B cell (primary cell): Measurements from ENCODE around the gene TAF10. TPM values are rescaled to one million over a fixed set of nuclear protein-coding genes. Genes with fewer than 3 reads are reported as not detected.

Experiments
- ATAC-seq: fragments of 200-7000 bp; cut with Tn5 transposase; one replicate; pipeline ENCODE4 v1.10.0; 2021; ENCODE audit warnings: low read depth, mild to moderate bottlenecking, moderate number of reproducible peaks, moderate library complexity
- CTCF ChIA-PET: fragments of 350-600 bp; sonication (Branson Sonifier 250); formaldehyde crosslinking; loops from one replicate; lab custom pipeline; 2021; ENCODE audit warnings: antibody characterized with exemption, inconsistent platforms; lab: Charles Lee
- POLR2A ChIA-PET: fragments of 350-600 bp; sonication (Branson Sonifier 250); formaldehyde crosslinking; loops from one replicate; lab custom pipeline; 2021; ENCODE audit warnings: antibody characterized with exemption; lab: Charles Lee
- DNase-seq: peaks from one replicate; pipeline ENCODE4 v3.0.0; 2013
- H2AFZ ChIP-seq: 2 replicates; pipeline ENCODE4 v1.6.1; 2012; ENCODE audit warnings: mild to moderate bottlenecking, low read depth, low read length; ENCODE audit not compliant: insufficient read depth, poor library complexity, severe bottlenecking
- H3K27ac ChIP-seq, 2 donors: 1 replicate in 1 of 2; 2 replicates in 1 of 2; pipeline ENCODE4 v1.5.1; 2012 to 2013; ENCODE audit warnings: low read length in 2 of 2, mild to moderate bottlenecking in 2 of 2, moderate library complexity in 1 of 2
- H3K27me3 ChIP-seq, 4 experiments: fragments of 200-600 bp in 1 of 4; sonication (generic) in 1 of 4; replicated peaks in 1 of 4; 1 replicate in 2 of 4; 2 replicates in 2 of 4; pipeline versions ENCODE4 v1.6.1 to v1.7.0; 2013 to 2016; ENCODE audit warnings: low read length in 3 of 4, mild to moderate bottlenecking in 2 of 4, mixed read lengths in 1 of 4, moderate library complexity in 1 of 4; ENCODE audit not compliant: insufficient read depth in 4 of 4, control insufficient read depth in 3 of 4; ENCODE audit errors: control extremely low read depth in 1 of 4
- H3K36me3 ChIP-seq, 2 experiments: replicated peaks in 1 of 2; 1 replicate in 1 of 2; 2 replicates in 1 of 2; pipeline versions ENCODE4 v1.6.1 to v1.7.1; 2013; ENCODE audit warnings: low read length in 1 of 2; ENCODE audit not compliant: insufficient read depth in 2 of 2, control insufficient read depth in 1 of 2; ENCODE audit errors: control extremely low read depth in 1 of 2, extremely low read depth in 1 of 2
- H3K4me1 ChIP-seq, 2 donors: fragments of 200-600 bp in 1 of 2; sonication (generic) in 1 of 2; 1 replicate in 1 of 2; 2 replicates in 1 of 2; pipeline versions ENCODE4 v1.5.1 to v1.6.1; 2013 to 2017; ENCODE audit warnings: low read length in 2 of 2; ENCODE audit not compliant: control insufficient read depth in 2 of 2, insufficient read depth in 2 of 2
- H3K4me2 ChIP-seq: replicated peaks from 2 replicates; pipeline ENCODE3; 2012; ENCODE audit warnings: mild to moderate bottlenecking, low read depth, low read length; ENCODE audit not compliant: poor library complexity, severe bottlenecking
- H3K4me3 ChIP-seq, 5 experiments: fragments of 200-600 bp in 1 of 5; sonication (generic) in 1 of 5; 1 replicate in 3 of 5; 2 replicates in 2 of 5; pipeline versions ENCODE4 v1.5.1 to v1.7.0; 2011 to 2016; ENCODE audit warnings: low read length in 4 of 5, mild to moderate bottlenecking in 4 of 5, low read depth in 2 of 5, control low read depth in 1 of 5, moderate library complexity in 1 of 5; ENCODE audit not compliant: insufficient read depth in 1 of 5; ENCODE audit errors: control extremely low read depth in 1 of 5, extremely low read depth in 1 of 5
- H3K79me2 ChIP-seq: fragments of 200-600 bp; sonication (generic); one replicate; pipeline ENCODE4 v1.6.0; 2016; ENCODE audit warnings: low read length; ENCODE audit not compliant: control insufficient read depth, insufficient read depth
- H3K9ac ChIP-seq: fragments of 200-600 bp; sonication (generic); 2 replicates; pipeline ENCODE4 v1.6.1; 2017; ENCODE audit warnings: mild to moderate bottlenecking, low read length, moderate library complexity
- H3K9me3 ChIP-seq, 3 donors: one replicate each; pipeline versions ENCODE4 v1.6.1 to v1.7.1; 2013; ENCODE audit warnings: low read length in 2 of 3; ENCODE audit not compliant: control insufficient read depth in 2 of 3, insufficient read depth in 1 of 3; ENCODE audit errors: control extremely low read depth in 1 of 3
- H4K20me1 ChIP-seq: 2 replicates; pipeline ENCODE4 v1.6.0; 2012; ENCODE audit warnings: mild to moderate bottlenecking, low read length; ENCODE audit not compliant: insufficient read depth, control insufficient read depth, poor library complexity, severe bottlenecking
- H3K27ac Mint-ChIP-seq: one replicate; pipeline ENCODE4 v1.8.0; 2021; ENCODE audit warnings: mixed read lengths
- H3K27me3 Mint-ChIP-seq: one replicate; pipeline ENCODE4 v1.8.0; 2021; ENCODE audit warnings: mixed read lengths
- H3K4me1 Mint-ChIP-seq: one replicate; pipeline ENCODE4 v1.8.0; 2021; ENCODE audit warnings: mixed read lengths
- H3K4me3 Mint-ChIP-seq: one replicate; pipeline ENCODE4 v1.8.0; 2021; ENCODE audit warnings: mixed read lengths
- H3K9me3 Mint-ChIP-seq: one replicate; pipeline ENCODE4 v1.8.0; 2022; ENCODE audit warnings: mixed read lengths; ENCODE audit not compliant: insufficient read depth
- CTCF ChIP-seq: fragments of 200-600 bp; IDR thresholded peaks from one replicate; pipeline ENCODE4 v1.8.0; 2022; ENCODE audit warnings: antibody characterized with exemption, mild to moderate bottlenecking
- EZH2 ChIP-seq: IDR thresholded peaks from 2 replicates; pipeline ENCODE4 v1.6.1; 2012; ENCODE audit warnings: borderline replicate concordance, low read depth, mild to moderate bottlenecking, moderate library complexity, low read length; ENCODE audit not compliant: insufficient read depth, poor library complexity, severe bottlenecking
- WGBS: methylation state at CpG from one replicate; pipeline ENCODE4 v1.1.5; 2013; ENCODE audit warnings: missing lambda C conversion rate; ENCODE audit not compliant: insufficient coverage; 5-methylcytosine and 5-hydroxymethylcytosine counted together
- intact Hi-C: fragments of 100-400 bp; cut with micrococcal nuclease; formaldehyde crosslinking; loops from one replicate; pipeline ENCODE4 v1.10.0; 2022
- polyA plus RNA-seq: library from polyadenylated mRNA; depleted of rRNA; stranded (reverse); fragments of >200 nt; gene quantifications from 2 replicates; pipeline ENCODE4 v1.2.3, GENCODE V29; 2012
- total RNA-seq, 2 donors: library from RNA; stranded (reverse); fragments of 120-200 nt in 1 of 2; gene quantifications; 1 replicate in 1 of 2; 2 replicates in 1 of 2; pipeline versions ENCODE4 v1.2.3 to v1.2.4, GENCODE V29; 2013 to 2022

The TAF10 gene
- total and polyA plus RNA-seq, 2 donors (not counting 1 experiment from before 2014, with no cell fraction given): 114 to 156 TPM

GRCh38 chr11:6578134-6578533 is 33.9 kb downstream of the TAF10 start:
- H3K36me3 ChIP-seq: peaks cover 0 to 2% of the 10 kb centered on the region in 2 experiments
- ATAC-seq: no peak
- Mint-ChIP-seq H3K4me3 (no peak overlapping the region), H3K27ac (no peak overlapping the region), H3K9me3 (no peaks in the 10 kb centered on the region), H3K4me1 (no peaks in the 10 kb centered on the region), H3K27me3 (no peaks in the 10 kb centered on the region)
- no peak overlapping the region for H2AFZ ChIP-seq
- H3K79me2 ChIP-seq: peaks cover 14% of the 10 kb centered on the region
- H3K4me3 ChIP-seq: no peak overlapping the region
- no CpG with 5 or more reads among the region's 1 CpG for WGBS
- no peak overlapping the region for H3K4me2 ChIP-seq
- TF ChIP-seq EZH2 (no peak), CTCF (no peak)
- DNase-seq: no peak
- no peaks in the 10 kb centered on the region for H3K27me3 ChIP-seq
- H3K9me3 ChIP-seq: no peaks in the 10 kb centered on the region
- no peak overlapping the region for H3K9ac ChIP-seq
- H3K27ac ChIP-seq: no peak overlapping the region
- intact Hi-C loops: no loop called here
- no peaks in the 10 kb centered on the region for H3K4me1 ChIP-seq
- ChIA-PET CTCF (no interaction called here), POLR2A (no interaction called here)
- H4K20me1 ChIP-seq: no peaks in the 10 kb centered on the region

- H3K9me3 ChIP-seq: no peaks in the 10 kb centered on the region
- Mint-ChIP-seq H3K9me3 (no peaks in the 10 kb centered on the region), H3K4me1 (no peaks in the 10 kb centered on the region), H3K27me3 (no peaks in the 10 kb centered on the region), H3K4me3 (no peak overlapping the region), H3K27ac (no peak overlapping the region)
- H3K79me2 ChIP-seq: peaks cover 14% of the 10 kb centered on the region
- no peak for DNase-seq
- ChIA-PET POLR2A (no interaction called here), CTCF (no interaction called here)
- 47% methylated on average over 5 of the region's 6 CpGs for WGBS
- TF ChIP-seq EZH2 (no peak), CTCF (no peak)
- H3K27ac ChIP-seq: no peak overlapping the region
- peaks cover 0 to 2% of the 10 kb centered on the region in 2 experiments for H3K36me3 ChIP-seq
- ATAC-seq: no peak
- H2AFZ ChIP-seq: no peak overlapping the region
- H3K9ac ChIP-seq: no peak overlapping the region
- no peaks in the 10 kb centered on the region for H3K27me3 ChIP-seq
- intact Hi-C loops: no loop called here
- H3K4me3 ChIP-seq: no peak overlapping the region
- no peaks in the 10 kb centered on the region for H4K20me1 ChIP-seq
- no peaks in the 10 kb centered on the region for H3K4me1 ChIP-seq
- no peak overlapping the region for H3K4me2 ChIP-seq
Measured at GRCh38 chr11:6576471-6577373, 35.3 kb downstream of the TAF10 start.
